WTC11 (cell line): ENCODE data around the gene MDM1. TPM values are rescaled to one million over a fixed set of nuclear protein-coding genes. Genes with fewer than 3 reads are reported as not detected.
A peak's percentile ranks its signal among the peaks of the same experiment; 100 is the strongest.

Source experiments
- ATAC-seq: fragments of 200-7000 bp; cut with Tn5 transposase; 2 replicates; pipeline ENCODE4 v1.10.0; 2021; ENCODE audit warnings: mild to moderate bottlenecking, moderate library complexity
- CTCF ChIA-PET: fragments of 300-600 bp; sonication (Branson Sonifier 250); formaldehyde crosslinking; loops from one replicate; lab custom pipeline; 2021; ENCODE audit warnings: antibody characterized with exemption; lab: Charles Lee
- POLR2A ChIA-PET: fragments of 350-600 bp; sonication (Branson Sonifier 250); formaldehyde crosslinking; loops from one replicate; lab custom pipeline; 2021; ENCODE audit warnings: antibody characterized with exemption; lab: Charles Lee
- DNase-seq: peaks from one replicate; pipeline ENCODE4 v3.0.0; 2021; ENCODE audit warnings: low spot score
- H3K27ac Mint-ChIP-seq: 2 replicates; pipeline ENCODE4 v1.8.0; 2021; ENCODE audit warnings: mixed read lengths
- H3K27me3 Mint-ChIP-seq: 2 replicates; pipeline ENCODE4 v1.8.0; 2021; ENCODE audit warnings: low read depth, mild to moderate bottlenecking, moderate library complexity, mixed read lengths
- H3K36me3 Mint-ChIP-seq: 2 replicates; pipeline ENCODE4 v1.8.0; 2021; ENCODE audit warnings: mixed read lengths
- H3K4me1 Mint-ChIP-seq: 2 replicates; pipeline ENCODE4 v1.8.0; 2022; ENCODE audit warnings: mixed read lengths
- H3K4me3 Mint-ChIP-seq: 2 replicates; pipeline ENCODE4 v1.8.0; 2021; ENCODE audit warnings: mild to moderate bottlenecking, moderate library complexity, mixed read lengths
- H3K9me3 Mint-ChIP-seq: 2 replicates; pipeline ENCODE4 v1.8.0; 2021; ENCODE audit warnings: mixed read lengths
- ATF1 ChIP-seq: sonication (generic); formaldehyde crosslinking; IDR thresholded peaks from 2 replicates; pipeline ENCODE4 v1.8.1; 2023; ENCODE audit warnings: mild to moderate bottlenecking, moderate library complexity, missing genetic modification reagents
- CREB1 ChIP-seq: sonication (generic); formaldehyde crosslinking; IDR thresholded peaks from 2 replicates; pipeline ENCODE4 v1.8.0; 2023; ENCODE audit warnings: mild to moderate bottlenecking, missing genetic modification reagents
- ESRRA ChIP-seq: sonication (generic); formaldehyde crosslinking; IDR thresholded peaks from 2 replicates; pipeline ENCODE4 v1.8.1; 2022; ENCODE audit warnings: mild to moderate bottlenecking, missing genetic modification reagents, borderline replicate concordance
- ETV6 ChIP-seq: sonication (generic); formaldehyde crosslinking; IDR thresholded peaks from 2 replicates; pipeline ENCODE4 v1.8.1; 2022; ENCODE audit warnings: mild to moderate bottlenecking, missing genetic modification reagents
- FOXK1 ChIP-seq: sonication (generic); formaldehyde crosslinking; IDR thresholded peaks from 2 replicates; pipeline ENCODE4 v1.8.0; 2022; ENCODE audit warnings: mild to moderate bottlenecking, moderate library complexity, missing genetic modification reagents
- FOXP1 ChIP-seq: sonication (generic); formaldehyde crosslinking; IDR thresholded peaks from 2 replicates; pipeline ENCODE4 v1.8.0; 2022; ENCODE audit warnings: missing genetic modification reagents, mild to moderate bottlenecking, moderate library complexity, borderline replicate concordance
- GABPB1 ChIP-seq: sonication (generic); formaldehyde crosslinking; IDR thresholded peaks from 2 replicates; pipeline ENCODE4 v1.8.1; 2023; ENCODE audit warnings: mild to moderate bottlenecking, missing genetic modification reagents
- GTF2I ChIP-seq: fragments of 250-450 bp; sonication (Bioruptor Pico); conservative IDR thresholded peaks from 2 replicates; pipeline ENCODE4 v1.4.0; 2021; ENCODE audit warnings: mild to moderate bottlenecking
- HMGA2 ChIP-seq: fragments of 250-450 bp; sonication (Bioruptor Pico); IDR thresholded peaks from 2 replicates; pipeline ENCODE4 v1.4.0; 2021; ENCODE audit warnings: mild to moderate bottlenecking, moderate library complexity
- MXD4 ChIP-seq: fragments of 250-450 bp; sonication (Bioruptor Pico); IDR thresholded peaks from 2 replicates; pipeline ENCODE4 v1.8.0; 2021; ENCODE audit warnings: mild to moderate bottlenecking, moderate library complexity, borderline replicate concordance
- MYBL2 ChIP-seq: sonication (generic); formaldehyde crosslinking; IDR thresholded peaks from 2 replicates; pipeline ENCODE4 v1.8.1; 2023; ENCODE audit warnings: mild to moderate bottlenecking, moderate library complexity, missing genetic modification reagents
- NFE2L1 ChIP-seq: sonication (generic); formaldehyde crosslinking; IDR thresholded peaks from 2 replicates; pipeline ENCODE4 v1.8.1; 2023; ENCODE audit warnings: missing genetic modification reagents
- NR2C2 ChIP-seq: sonication (generic); formaldehyde crosslinking; IDR thresholded peaks from 2 replicates; pipeline ENCODE4 v1.8.0; 2022; ENCODE audit warnings: mild to moderate bottlenecking, missing genetic modification reagents
- SMAD3 ChIP-seq: sonication (generic); formaldehyde crosslinking; IDR thresholded peaks from 2 replicates; pipeline ENCODE4 v1.8.0; 2022; ENCODE audit warnings: missing genetic modification reagents, mild to moderate bottlenecking, borderline replicate concordance
- SP1 ChIP-seq: sonication (generic); formaldehyde crosslinking; conservative IDR thresholded peaks from 2 replicates; pipeline ENCODE4 v1.8.1; 2022; ENCODE audit warnings: missing genetic modification reagents
- TCF7 ChIP-seq: sonication (generic); formaldehyde crosslinking; IDR thresholded peaks from 2 replicates; pipeline ENCODE4 v1.8.0; 2022; ENCODE audit warnings: mild to moderate bottlenecking, low read depth, missing genetic modification reagents, moderate library complexity
- TP53 ChIP-seq: sonication (generic); formaldehyde crosslinking; IDR thresholded peaks from 2 replicates; pipeline ENCODE4 v1.8.1; 2023; ENCODE audit warnings: mild to moderate bottlenecking, missing genetic modification reagents
- ZNF121 ChIP-seq: sonication (generic); formaldehyde crosslinking; IDR thresholded peaks from 2 replicates; pipeline ENCODE4 v1.8.0; 2023; ENCODE audit warnings: missing genetic modification reagents
- total RNA-seq: library from RNA; stranded (reverse); gene quantifications from 3 replicates; pipeline ENCODE4 v1.2.3, GENCODE V29; 2021
- TF ChIP-seq, protein P1 (sequence below): sonication (generic); formaldehyde crosslinking; IDR thresholded peaks from 2 replicates; pipeline ENCODE4 v1.8.0; 2022; ENCODE audit warnings: mild to moderate bottlenecking, missing genetic modification reagents
- TF ChIP-seq, protein P2 (sequence below): sonication (generic); formaldehyde crosslinking; IDR thresholded peaks from 2 replicates; pipeline ENCODE4 v1.8.1; 2023; ENCODE audit warnings: mild to moderate bottlenecking, missing genetic modification reagents
- TF ChIP-seq, protein P3 (sequence below): fragments of 250-450 bp; sonication (Bioruptor Pico); IDR thresholded peaks from 2 replicates; pipeline ENCODE4 v2.1.2; 2022; ENCODE audit warnings: mild to moderate bottlenecking, moderate library complexity
- TF ChIP-seq, protein P4 (sequence below): sonication (generic); formaldehyde crosslinking; IDR thresholded peaks from 2 replicates; pipeline ENCODE4 v1.8.0; 2023; ENCODE audit warnings: mild to moderate bottlenecking, missing genetic modification reagents
- TF ChIP-seq, protein P5 (sequence below): sonication (generic); formaldehyde crosslinking; IDR thresholded peaks from 2 replicates; pipeline ENCODE4 v1.8.1; 2023; ENCODE audit warnings: mild to moderate bottlenecking, missing genetic modification reagents, moderate library complexity

Gene MDM1
- total RNA-seq, 1 experiment from 2014 or later: 9.1 TPM

DNA sequence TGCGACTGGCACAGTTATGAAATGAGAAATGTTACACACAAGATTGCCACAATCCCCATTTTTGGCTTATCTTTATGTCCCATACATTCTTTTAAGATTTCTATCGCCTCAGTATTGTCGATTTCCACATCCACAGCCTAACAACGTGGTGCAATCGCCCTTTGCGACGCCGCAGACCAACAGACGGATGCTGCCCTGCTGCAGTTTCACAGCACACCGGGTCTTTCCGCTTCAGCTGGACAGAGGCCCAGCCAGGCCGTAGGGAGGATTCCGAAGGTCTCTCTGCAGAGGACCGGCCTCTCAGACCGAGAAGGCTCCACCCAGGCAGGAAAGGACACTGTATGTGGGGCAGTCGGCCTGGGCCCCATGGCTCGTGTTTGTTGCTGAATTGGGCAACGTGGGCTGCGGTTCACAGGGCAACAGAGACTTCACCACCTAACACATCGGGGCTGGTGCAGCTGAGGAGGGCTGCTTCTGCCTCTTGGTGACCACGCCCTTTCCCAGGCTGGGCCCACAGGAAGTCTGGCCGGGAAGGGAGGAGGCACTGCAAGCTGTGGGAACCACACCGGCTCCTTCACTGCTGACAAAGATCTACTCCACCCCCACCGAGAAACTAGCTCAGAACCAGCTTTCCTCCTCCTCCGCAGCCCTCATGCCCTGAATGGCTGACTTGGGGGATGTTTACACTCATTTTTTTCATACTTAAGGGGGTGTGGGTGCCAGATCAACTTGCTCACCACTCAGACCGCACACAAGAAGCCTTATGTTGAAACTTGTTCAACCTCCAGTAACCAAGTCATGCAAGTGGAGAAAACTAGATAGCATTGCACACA, 32.9 kb upstream of the MDM1 start:
- ATAC-seq: peak; percentile 99
- POLR2A ChIA-PET: interaction anchor here (0.5 to 1.5 kb wide), 6 partner anchors 9 to 264 kb away, joined by 3 to 4 read pairs (median 3); no protein-coding TSS in a partner anchor
- Mint-ChIP-seq H3K36me3 (no peaks in the 10 kb centered on the region), H3K4me3 (peak overlapping the region; percentile 52), H3K27ac (peak overlapping the region; percentile 77), H3K4me1 (peaks cover 26% of the 10 kb centered on the region), H3K9me3 (no peaks in the 10 kb centered on the region), H3K27me3 (no peaks in the 10 kb centered on the region)
- TF ChIP-seq SMAD3 (CRISPR knock-in tag): 0 out of 2 replicates have a peak, but pooled peaks have one; percentile 35
- peak; percentile 70 for TF ChIP-seq MYBL2 (CRISPR knock-in tag)
- 0 out of 2 replicates have a peak, but pooled peaks have one; percentile 31 for TF ChIP-seq ESRRA
- peak; percentile 86; the same call in 1 of the 2 replicates for TF ChIP-seq FOXP1
- peak; percentile 71 for TF ChIP-seq SP1
- TF ChIP-seq TP53 (CRISPR knock-in tag): no peak
- TF ChIP-seq, protein P1, sequence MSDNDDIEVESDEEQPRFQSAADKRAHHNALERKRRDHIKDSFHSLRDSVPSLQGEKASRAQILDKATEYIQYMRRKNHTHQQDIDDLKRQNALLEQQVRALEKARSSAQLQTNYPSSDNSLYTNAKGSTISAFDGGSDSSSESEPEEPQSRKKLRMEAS (CRISPR knock-in tag): peak; percentile 80
- TF ChIP-seq ZNF121: peak; percentile 67
- TF ChIP-seq MXD4 (CRISPR knock-in tag): no peak
- peak; percentile 27; the same call in 1 of the 2 replicates for TF ChIP-seq GABPB1 (CRISPR knock-in tag)
- TF ChIP-seq, protein P2, sequence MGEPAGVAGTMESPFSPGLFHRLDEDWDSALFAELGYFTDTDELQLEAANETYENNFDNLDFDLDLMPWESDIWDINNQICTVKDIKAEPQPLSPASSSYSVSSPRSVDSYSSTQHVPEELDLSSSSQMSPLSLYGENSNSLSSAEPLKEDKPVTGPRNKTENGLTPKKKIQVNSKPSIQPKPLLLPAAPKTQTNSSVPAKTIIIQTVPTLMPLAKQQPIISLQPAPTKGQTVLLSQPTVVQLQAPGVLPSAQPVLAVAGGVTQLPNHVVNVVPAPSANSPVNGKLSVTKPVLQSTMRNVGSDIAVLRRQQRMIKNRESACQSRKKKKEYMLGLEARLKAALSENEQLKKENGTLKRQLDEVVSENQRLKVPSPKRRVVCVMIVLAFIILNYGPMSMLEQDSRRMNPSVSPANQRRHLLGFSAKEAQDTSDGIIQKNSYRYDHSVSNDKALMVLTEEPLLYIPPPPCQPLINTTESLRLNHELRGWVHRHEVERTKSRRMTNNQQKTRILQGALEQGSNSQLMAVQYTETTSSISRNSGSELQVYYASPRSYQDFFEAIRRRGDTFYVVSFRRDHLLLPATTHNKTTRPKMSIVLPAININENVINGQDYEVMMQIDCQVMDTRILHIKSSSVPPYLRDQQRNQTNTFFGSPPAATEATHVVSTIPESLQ (CRISPR knock-in tag): no peak
- TF ChIP-seq GTF2I (CRISPR knock-in tag): 0 out of 2 replicates have a peak, but pooled peaks have one; percentile 3
- peak; percentile 20; the same call in 1 of the 2 replicates for TF ChIP-seq NFE2L1
- TF ChIP-seq, protein P3, sequence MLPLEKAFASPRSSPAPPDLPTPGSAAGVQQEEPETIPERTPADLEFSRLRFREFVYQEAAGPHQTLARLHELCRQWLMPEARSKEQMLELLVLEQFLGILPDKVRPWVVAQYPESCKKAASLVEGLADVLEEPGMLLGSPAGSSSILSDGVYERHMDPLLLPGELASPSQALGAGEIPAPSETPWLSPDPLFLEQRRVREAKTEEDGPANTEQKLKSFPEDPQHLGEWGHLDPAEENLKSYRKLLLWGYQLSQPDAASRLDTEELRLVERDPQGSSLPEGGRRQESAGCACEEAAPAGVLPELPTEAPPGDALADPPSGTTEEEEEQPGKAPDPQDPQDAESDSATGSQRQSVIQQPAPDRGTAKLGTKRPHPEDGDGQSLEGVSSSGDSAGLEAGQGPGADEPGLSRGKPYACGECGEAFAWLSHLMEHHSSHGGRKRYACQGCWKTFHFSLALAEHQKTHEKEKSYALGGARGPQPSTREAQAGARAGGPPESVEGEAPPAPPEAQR: 0 out of 2 replicates have a peak, but pooled peaks have one; percentile 9
- TF ChIP-seq, protein P4, sequence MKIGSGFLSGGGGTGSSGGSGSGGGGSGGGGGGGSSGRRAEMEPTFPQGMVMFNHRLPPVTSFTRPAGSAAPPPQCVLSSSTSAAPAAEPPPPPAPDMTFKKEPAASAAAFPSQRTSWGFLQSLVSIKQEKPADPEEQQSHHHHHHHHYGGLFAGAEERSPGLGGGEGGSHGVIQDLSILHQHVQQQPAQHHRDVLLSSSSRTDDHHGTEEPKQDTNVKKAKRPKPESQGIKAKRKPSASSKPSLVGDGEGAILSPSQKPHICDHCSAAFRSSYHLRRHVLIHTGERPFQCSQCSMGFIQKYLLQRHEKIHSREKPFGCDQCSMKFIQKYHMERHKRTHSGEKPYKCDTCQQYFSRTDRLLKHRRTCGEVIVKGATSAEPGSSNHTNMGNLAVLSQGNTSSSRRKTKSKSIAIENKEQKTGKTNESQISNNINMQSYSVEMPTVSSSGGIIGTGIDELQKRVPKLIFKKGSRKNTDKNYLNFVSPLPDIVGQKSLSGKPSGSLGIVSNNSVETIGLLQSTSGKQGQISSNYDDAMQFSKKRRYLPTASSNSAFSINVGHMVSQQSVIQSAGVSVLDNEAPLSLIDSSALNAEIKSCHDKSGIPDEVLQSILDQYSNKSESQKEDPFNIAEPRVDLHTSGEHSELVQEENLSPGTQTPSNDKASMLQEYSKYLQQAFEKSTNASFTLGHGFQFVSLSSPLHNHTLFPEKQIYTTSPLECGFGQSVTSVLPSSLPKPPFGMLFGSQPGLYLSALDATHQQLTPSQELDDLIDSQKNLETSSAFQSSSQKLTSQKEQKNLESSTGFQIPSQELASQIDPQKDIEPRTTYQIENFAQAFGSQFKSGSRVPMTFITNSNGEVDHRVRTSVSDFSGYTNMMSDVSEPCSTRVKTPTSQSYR (CRISPR knock-in tag): 0 out of 2 replicates have a peak, but pooled peaks have one; percentile 49
- TF ChIP-seq ETV6: peak; percentile 58; the same call in 1 of the 2 replicates
- no peak for TF ChIP-seq NR2C2
- CTCF ChIA-PET: interaction anchor here (0.5 to 1.2 kb wide), 5 partner anchors 11 to 253 kb away, joined by 3 to 4 read pairs (median 3); no protein-coding TSS in a partner anchor
- peak; percentile 88 for DNase-seq

DNA sequence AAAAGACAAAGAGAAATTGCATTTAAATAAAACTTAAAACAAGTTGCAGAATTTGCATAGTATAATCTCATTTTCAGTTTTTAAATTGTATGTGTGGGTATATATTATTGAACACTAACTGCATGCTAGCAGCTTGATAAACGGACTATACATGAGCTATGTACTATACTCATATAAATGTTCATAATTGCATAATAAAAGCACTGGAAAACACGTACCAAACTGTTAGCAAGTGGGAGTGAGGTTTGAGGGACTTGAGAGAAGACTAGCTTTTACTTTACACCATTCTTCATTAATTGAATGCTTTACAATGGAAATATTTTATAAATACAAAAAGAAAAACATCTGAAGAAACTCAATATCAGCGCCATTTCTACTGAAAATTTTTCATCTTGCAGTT, 32.2 kb upstream of the MDM1 start:
- no peak overlapping the region for H3K4me3 Mint-ChIP-seq
- H3K9me3 Mint-ChIP-seq: no peaks in the 10 kb centered on the region
- H3K27me3 Mint-ChIP-seq: no peaks in the 10 kb centered on the region
- no peak overlapping the region for H3K27ac Mint-ChIP-seq
- ATAC-seq: no peak
- POLR2A ChIA-PET: interaction anchor here (1.0 to 1.5 kb wide), 2 partner anchors 10 to 33 kb away, joined by 3 read pairs; no protein-coding TSS in a partner anchor
- no peak for DNase-seq
- CTCF ChIA-PET: interaction anchor here (1.2 kb wide), 1 partner anchor 141 kb away, joined by 3 read pairs; no protein-coding TSS in a partner anchor
- TF ChIP-seq FOXK1 (CRISPR knock-in tag) (no peak), HMGA2 (CRISPR knock-in tag) (no peak), TCF7 (no peak), ATF1 (CRISPR knock-in tag) (no peak), CREB1 (no peak)
- TF ChIP-seq, protein P3: no peak
- TF ChIP-seq, protein P5, sequence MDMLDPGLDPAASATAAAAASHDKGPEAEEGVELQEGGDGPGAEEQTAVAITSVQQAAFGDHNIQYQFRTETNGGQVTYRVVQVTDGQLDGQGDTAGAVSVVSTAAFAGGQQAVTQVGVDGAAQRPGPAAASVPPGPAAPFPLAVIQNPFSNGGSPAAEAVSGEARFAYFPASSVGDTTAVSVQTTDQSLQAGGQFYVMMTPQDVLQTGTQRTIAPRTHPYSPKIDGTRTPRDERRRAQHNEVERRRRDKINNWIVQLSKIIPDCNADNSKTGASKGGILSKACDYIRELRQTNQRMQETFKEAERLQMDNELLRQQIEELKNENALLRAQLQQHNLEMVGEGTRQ (CRISPR knock-in tag): no peak
- peaks cover 20% of the 10 kb centered on the region for H3K4me1 Mint-ChIP-seq
- no peaks in the 10 kb centered on the region for H3K36me3 Mint-ChIP-seq
